Measurements from ENCODE around the gene CLIC4.
"Not testable (repeated sequence)": the region's sequence is repeated elsewhere in the genome, so short reads cannot be mapped to it uniquely, and the experiment has no call there.

The CLIC4 gene

DNA sequence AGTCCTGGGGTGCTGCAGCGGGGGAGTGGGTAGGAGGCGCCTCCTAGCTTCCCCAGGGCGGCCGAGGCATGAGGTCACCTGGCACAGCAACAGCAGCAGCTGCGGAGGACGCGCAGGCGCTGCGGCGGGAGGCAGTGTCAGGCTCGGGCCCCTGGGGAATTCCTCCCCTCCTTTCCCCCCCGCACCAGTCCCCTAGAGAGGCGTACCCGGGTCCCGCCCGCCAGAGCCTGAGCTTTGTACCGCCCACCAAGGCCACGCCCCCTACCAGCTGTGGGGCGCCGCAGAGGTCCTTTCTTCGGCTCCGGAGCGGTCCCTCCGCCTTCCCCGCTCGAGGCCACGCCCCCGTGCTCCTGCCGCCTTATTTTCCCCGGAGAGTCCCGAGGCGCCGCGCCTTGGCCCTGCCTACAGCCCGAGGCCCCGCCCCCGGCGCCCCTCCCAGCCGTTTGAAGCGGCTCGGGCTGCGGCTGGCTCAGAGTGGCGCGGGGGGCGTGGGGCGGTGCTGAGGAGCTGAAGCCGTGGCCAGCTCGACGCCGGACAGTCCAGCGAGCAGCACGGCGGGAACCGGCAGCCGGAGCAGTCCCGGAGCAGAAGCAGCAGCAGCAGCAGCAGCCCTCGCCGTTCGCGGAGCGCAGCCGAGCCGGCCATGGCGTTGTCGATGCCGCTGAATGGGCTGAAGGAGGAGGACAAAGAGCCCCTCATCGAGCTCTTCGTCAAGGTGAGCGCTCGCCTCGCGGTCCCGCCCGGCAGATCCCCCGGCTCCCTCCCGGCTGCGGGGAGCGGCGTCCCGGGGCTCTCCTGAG is at the start of gene CLIC4:
Gene CLIC4 (plus strand): TSS at position 537 of the 800 bp plus-strand sequence. CDS start 107 bp downstream, at position 644.
- peak; percentile 96 to 98 for DNase-seq (ENCODE audit: low read depth in 2 of 2, low spot score in 1 of 2)

DNA sequence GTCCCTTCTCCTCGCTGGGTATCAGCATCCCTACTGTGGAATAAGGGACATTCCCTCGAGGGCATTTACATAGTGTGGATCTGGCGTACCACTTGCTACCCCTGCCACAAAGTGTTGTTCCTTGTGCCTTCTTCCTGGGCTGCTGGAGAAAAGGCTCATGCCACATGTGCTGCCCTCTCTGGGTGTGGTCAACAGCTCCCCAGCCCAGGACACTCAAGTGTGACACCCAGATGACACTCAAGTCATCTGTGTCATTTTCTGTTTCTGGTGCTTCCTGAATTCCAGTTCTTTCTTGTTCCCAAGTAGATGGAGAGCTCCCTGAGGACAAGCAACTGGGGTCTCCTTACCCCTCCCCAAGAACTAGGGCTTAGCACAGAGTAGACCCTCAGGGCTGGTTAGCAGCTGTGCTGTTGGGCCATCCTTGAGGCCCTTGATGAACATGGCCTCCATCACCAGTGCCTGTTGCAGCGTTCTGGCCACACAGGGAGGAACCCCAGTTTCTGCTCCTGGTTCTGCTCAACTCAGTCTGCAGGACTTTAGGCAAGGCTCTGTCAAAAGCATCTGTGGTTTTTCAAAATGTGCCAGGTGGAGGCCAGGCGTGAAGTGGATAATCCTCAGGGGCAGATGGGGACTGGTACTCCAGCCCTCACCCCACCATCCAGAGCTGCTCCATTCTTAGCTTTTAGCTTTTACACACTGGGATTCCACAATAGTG is 49.0 kb upstream of the CLIC4 start:
- DNase-seq (ENCODE audit: low read depth in 2 of 2, low spot score in 1 of 2), result no peak

DNA sequence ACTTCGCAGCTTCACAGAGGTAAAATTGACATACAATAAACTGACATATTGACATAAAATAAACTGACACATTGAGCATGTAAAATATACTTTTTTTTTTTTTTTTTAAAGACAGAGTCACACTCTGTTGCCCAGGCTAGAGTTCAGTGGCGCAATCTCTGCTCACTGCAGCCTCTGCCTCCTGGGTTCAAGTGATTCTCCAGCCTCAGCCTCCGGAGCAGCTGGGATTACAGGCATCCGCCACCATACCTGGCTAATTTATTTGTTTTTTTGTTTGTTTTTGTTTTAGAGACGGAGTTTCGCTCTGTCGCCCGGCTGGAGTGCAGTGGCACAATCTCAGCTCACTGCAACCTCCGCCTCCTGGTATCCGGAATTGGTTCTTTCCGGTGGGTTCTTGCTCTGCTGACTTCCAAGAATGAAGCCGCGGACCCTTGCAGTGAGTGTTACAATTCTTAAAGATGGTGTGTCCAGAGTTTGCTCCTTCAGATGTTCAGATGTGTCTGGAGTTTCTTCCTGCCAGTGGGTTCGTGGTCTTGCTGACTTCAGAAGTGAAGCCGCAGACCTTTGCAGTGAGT is 48.4 kb upstream of the CLIC4 start:
- DNase-seq (ENCODE audit: low read depth in 2 of 2, low spot score in 1 of 2), result no peak

DNA sequence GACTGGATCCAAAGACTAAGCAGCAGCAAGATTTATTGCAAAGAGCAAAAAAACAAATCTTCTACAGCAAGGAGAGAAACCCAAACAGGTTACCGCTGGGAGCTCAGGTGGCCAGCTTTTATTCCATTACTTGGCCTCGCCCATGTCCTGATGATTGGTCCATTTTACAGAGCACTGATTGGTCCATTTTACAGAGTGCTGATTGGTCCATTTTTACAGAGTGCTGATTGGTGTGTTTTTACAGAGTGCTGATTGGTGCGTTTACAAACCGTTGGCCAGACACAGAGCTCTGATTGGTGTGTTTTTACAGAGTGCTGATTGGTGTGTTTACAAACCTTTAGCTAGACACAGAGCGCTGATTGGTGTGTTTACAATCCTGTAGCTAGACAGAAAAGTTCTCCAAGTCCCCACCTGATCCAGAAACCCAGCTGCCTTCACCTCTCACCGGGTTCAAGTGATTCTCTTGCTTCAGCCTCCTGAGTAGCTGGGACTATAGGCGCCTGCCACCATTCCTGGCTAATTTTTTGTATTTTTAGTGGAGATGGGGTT is 47.7 kb upstream of the CLIC4 start:
- DNase-seq (ENCODE audit: low read depth in 2 of 2, low spot score in 1 of 2), result not testable (repeated sequence)

- DNase-seq (ENCODE audit: low read depth in 2 of 2, low spot score in 1 of 2), result not testable (repeated sequence)
These were observed 46.9 kb upstream of the CLIC4 start for GRCh38 chr1:24698326-24698725.

DNA sequence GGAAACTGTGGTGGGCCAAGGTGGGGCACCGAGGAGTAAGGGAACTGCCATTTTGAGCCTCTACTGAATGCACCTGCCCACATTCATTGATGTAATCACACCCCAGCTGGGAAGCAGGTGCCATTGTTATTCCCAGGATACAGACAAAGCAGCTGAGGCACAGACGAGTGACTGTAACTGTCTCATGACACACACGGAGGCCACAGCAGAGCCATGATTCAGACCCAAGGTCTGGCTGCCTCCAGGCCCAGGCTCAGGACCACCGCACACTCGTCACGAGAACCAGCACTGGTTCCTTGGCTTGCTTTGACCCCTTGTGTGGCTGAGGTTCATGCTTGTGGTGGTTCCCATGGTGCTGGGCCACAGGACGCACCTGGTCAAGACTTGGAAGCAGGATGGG is 45.6 kb upstream of the CLIC4 start:
- DNase-seq (ENCODE audit: low read depth in 2 of 2, low spot score in 1 of 2), result no peak

- no peak for DNase-seq (ENCODE audit: low read depth in 2 of 2, low spot score in 1 of 2)
These were observed 42.5 kb upstream of the CLIC4 start for GRCh38 chr1:24702511-24703293.

DNA sequence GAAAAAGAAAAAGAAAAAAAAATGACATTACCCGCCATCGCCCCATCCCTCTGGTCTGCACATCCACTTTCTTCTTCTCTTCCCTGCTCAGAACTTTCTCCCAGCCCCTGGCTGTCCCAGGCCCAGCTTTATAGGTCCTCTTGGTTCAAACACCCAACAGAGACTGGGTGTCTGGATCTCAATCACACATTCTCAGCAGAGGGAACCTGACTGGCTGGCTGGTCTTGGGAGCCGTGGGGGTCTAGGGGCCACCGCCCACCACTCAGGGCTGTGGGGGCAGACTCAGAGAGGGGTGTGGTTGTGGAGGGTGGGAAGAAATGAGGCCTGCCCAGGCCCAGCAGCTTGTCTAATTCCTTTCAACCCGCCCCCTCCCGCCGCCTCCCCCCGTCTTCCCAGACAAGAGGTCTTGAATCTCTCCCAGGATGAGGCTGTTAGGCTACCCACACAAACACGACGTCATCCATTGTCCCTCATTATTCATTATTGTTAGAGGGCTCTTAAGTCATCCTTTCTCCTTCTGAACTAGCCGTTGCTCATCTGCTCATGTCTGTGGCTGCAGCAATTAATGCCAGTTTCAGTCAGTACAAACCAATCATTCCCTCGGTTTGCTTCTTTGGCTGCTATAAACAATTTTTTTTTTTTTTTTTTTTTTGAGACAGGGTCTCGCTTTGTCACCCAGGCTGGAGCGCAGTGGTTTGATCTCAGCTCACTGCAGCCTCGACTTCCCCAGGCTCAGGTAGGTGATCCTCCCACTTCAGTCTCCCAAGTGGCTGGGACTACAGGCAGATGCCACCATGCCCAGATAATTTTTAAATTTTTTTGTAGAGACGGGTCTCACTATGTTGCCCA is 40.6 kb upstream of the CLIC4 start:
- DNase-seq (ENCODE audit: low read depth in 2 of 2, low spot score in 1 of 2), result no peak

DNA sequence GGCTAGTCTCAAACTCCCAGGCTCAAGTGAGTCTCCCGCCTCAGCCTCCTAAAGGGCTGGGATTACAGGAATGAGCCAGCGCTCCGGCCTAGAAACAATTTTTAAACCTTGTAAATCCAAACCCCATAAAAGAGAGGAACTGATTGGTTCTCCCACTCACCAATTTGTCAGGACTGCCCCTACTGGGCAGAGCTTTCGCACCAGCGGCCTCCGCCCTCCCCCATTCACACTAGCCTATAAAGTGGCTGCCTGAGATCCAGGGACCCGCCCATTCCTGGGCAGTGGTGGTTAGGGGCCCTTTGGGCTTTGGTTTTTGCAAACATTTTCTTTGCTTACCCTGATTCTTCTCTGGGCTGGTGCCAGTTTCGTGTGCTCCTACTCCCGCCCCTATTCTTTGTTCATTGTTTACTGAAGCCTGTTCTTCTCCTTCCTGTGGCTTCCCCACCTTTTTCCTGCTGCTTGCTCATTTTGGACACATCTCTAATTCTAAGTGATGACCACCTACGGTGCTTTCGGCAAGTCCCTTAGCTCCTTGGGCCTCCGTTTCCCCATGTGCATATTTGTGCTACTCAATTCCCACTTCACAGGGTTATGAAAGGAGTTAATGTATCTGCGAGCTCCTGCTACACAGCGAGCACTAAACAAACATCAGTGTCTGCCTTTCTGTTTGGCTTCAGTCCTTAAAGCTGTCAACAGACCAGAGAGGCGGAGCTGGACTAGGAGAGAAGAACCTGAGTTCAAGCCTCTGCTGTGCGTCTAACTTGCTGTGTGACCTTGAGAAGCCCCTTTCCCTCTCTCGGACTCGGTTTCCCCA is 39.8 kb upstream of the CLIC4 start:
- DNase-seq (ENCODE audit: low read depth in 2 of 2, low spot score in 1 of 2), result no peak

- not testable (repeated sequence) for DNase-seq (ENCODE audit: low read depth in 2 of 2, low spot score in 1 of 2)
These were observed 39.2 kb upstream of the CLIC4 start for GRCh38 chr1:24706074-24706389.

DNA sequence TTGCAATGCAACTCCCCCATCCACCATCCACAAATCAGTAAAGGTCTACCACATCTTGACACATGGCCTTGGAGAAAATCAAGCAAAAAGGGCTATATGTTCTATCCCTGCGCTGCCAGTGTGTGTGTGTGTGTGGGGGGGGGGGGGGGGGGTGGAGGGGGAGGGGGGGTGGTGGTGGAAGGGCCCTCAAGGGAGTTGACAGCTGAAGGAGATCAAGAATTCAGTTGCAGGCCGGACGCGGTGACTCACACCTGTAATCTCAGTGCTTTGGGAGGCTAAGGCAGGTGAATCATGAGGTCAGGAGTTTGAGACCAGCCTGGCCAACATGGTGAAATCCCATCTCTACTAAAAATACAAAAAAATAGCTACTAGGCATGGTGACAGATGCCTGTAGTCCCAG is 37.6 kb upstream of the CLIC4 start:
- no peak for DNase-seq (ENCODE audit: low read depth in 2 of 2, low spot score in 1 of 2)

DNA sequence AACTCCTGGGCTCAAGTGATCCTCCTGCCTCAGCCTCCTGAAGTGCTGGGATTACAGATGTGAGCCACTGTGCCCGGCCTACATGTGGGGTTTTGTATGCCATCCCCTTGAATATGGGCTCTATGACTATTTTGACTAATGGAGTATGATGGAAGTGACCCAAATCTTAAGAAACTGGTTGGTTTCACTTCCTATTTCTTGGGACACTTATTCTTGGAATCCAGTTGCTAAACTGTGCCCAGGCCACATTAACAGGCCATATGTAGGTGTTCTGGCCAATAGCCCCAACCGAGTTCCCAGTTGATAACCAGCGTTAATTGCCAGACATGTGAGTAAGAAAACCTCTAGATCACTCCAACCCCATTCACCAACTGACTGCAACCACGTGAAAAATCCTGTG is 36.3 kb upstream of the CLIC4 start:
- no peak for DNase-seq (ENCODE audit: low read depth in 2 of 2, low spot score in 1 of 2)

DNA sequence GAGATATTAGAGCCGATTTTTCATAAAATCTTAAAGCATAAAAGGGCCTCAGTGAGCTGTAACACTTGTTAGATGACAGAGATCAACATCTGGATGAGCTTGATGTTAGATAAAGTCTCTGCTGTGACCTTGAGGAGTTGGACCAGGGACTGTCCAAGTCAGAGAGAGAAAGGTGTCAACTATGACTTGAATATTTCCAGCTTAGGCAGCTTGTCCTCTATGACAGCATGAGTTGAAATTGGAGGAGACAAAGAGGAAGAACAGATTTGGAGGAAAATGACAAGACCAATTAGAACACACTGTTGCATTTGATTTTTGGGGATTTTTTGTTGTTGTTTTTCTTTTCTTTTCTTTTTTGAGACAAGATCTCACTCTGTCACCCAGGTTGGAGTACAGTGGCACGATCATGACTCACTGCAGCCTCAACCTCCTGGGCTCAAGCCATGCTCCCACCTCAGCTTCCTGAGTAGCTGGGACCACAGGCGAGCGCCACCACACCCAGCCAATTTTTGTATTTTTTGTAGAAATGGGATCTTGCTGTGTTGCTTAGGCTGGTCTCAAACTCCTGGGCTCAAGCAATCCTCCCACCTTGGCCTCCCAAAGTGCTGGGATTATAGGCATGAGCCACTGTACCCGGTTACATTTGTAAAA is 35.3 kb upstream of the CLIC4 start:
- DNase-seq (ENCODE audit: low read depth in 2 of 2, low spot score in 1 of 2), result no peak

- no peak for DNase-seq (ENCODE audit: low read depth in 2 of 2, low spot score in 1 of 2)
These were observed 33.9 kb upstream of the CLIC4 start for GRCh38 chr1:24711329-24711728.

GRCh38 chr1:24713176-24713575 is 32.1 kb upstream of the CLIC4 start:
- no peak for DNase-seq (ENCODE audit: low read depth in 2 of 2, low spot score in 1 of 2)

- DNase-seq (ENCODE audit: low read depth in 2 of 2, low spot score in 1 of 2), result no peak
These were observed 31.5 kb upstream of the CLIC4 start for GRCh38 chr1:24713736-24714135.

DNA sequence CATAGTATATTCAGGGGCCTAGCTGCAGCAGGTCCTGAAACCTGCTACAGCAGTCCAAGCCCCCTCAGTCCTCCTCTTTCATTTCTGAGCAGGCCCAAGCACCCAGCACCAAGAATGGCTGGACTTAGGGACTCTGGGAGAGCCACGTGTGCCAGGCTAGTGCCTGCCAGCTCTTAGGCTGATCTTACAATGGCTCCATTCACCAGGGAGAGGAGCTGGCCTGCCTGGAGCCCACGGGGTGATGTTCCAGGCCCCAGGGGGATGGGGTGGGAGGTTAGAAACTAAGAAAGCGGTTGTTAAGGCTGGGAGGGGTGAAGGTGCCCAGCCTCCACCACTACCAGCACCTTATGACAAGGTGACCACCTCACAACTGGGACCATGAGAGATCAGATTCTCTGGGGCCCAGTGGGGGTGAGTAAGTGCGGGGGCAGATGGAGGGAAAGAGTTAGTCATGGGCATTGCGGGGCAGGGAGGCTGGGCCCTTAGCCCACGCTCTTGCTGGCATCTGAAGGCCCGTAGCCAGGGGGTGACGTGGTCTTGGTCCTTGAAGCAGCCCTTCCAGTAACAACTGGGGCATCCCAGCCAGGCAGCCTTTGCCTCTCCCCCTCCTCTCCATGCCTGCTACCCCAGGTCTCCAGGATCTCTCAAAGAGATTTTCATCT is 30.3 kb upstream of the CLIC4 start:
- no peak for DNase-seq (ENCODE audit: low read depth in 2 of 2, low spot score in 1 of 2)

DNA sequence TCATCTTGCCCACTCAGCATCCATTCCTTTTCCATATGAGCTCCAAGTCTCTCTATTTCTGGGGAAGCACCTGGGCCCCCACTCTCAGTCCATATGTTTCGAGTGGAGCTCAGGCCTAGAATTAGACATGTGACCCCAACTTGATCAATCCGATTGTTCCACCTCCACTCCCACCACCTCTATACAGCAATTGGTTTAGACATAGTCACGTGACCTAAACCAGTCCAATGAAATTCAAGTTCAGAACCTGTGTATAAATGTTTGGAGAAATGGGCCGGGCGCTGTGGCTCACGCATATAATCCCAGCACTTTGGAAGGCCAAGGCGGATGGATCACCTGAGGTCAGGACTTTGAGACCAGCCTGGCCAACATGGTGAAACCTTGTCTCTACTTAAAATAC is 29.6 kb upstream of the CLIC4 start:
- no peak for DNase-seq (ENCODE audit: low read depth in 2 of 2, low spot score in 1 of 2)
